Glomerular visceral epithelial cell (primary cell): ENCODE results near the gene ASB1.
A peak's percentile ranks its signal among the peaks of the same experiment; 100 is the strongest.

Experiments
- DNase-seq: peaks from one replicate; pipeline ENCODE4 v3.0.0-alpha.2; 2016; ENCODE audit errors: extremely low spot score

Gene ASB1

GRCh38 chr2:238426568-238427434, at the start of gene ASB1:
ASB1 (plus strand) TSS chr2:238426927; CDS start chr2:238427071, 144 bp downstream.
- peak; percentile 86 for DNase-seq

DNA sequence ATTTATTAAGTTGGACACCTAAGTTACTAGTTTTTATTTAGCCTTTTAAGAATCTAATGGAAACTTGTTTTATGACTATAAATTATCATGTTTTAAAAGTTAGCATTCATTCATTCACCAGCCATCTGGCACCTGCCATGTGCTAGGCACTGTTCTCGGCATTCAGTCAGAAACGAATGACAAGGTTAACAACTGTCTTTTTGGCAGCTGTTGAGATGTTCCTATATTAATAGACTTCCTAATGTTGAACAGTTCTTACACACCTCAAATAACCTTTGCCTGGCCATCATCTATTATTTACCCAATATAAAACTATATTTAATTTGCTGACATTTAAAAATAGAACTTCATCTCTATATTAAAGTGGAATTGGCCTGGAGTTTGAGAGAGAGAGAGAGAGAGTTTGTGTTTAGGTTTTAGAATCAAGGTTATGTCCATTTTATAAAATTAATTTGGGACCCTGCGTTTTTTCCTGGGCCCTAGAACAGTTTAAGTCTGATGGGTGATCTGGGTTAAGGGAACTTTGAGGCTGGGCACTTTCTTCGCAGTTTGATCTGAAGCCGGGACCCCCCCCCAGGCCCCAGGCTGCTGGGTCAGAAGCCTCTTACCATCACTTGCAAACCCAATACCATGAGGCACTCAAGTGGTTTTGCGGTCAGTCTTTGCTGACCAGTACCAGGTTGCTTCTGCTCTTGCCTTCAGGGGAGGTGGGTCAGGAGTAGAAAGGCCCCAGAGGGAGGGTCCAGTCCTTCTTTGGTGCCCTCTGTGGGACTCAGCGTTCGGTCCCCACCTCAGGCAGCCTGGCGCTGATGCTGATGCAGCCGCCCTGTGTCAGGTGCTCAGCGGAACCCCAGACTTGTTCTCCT, 48.3 kb upstream of the ASB1 start:
- no peak for DNase-seq

DNA sequence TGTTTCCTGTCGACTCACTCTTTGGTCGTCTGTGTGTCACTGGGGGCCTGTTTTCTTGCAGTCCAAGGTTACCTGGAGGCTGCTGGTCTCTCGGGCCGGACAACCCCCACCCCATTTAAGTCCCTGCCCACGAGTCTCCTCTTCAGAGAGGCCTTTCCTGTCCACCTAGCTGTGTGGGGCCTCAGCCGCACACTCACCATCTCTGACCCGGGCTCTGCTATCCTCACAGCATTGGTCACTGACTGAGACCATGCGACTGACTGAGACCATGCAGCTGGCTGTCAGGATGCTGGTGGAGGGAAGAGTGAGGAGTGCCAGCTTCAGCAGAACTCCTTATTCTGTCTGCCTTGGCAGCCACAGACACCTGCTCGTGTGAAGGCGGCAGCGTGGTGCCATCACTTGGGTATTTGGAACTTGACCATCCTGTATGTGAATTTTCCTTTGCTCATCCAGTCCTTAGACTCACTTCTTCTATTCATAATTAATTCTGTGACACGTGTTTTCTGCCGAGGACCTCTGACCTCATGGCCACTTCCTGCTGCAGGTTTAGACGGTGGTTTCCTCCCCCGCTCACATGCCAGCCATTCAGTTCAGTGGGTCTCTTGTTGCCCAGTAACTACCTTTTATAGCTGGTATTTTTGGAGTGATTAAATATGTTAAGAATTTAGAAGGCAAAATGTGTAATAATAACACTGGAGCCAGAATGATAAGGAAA, 47.5 kb upstream of the ASB1 start:
- DNase-seq = peak; percentile 88

DNA sequence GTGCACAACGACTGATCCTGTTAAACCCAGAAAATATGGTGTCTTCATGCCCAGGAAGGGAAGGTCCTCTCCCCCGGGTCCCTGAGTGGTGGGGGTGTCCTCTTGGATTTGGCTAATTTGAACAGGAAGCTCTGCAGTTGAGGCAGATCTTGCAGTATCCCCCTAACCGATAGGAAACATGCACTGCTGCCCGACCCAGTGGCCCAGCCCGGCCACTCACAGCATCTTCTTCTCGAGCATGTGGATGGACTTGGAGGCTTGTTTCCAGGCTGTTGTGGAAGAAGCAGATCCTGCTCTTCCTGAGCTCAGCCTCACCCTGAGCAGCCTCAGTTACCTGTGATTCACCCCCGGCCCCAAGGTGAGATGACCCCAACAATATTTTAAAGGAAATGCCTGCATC, 46.4 kb upstream of the ASB1 start:
- DNase-seq = no peak

DNA sequence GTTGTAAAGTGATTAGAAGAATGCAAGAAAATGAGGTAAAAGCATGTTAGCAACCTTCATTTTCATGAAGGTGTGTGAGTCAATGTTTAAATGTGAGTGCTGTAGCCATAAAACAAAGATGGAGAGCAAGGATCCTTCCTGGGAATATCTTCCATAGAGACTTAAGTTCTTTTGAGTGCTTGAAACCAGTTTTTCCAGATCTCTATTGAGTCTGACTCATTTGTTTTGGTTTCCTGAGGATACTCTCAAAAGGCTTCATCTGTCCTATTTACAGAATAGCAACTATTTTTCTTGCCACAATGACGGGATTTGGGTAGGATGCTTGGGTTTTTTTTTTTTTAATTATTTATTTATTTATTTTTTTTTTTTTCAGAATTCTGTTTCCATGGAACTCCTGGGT, 45.9 kb upstream of the ASB1 start:
- DNase-seq = no peak

DNA sequence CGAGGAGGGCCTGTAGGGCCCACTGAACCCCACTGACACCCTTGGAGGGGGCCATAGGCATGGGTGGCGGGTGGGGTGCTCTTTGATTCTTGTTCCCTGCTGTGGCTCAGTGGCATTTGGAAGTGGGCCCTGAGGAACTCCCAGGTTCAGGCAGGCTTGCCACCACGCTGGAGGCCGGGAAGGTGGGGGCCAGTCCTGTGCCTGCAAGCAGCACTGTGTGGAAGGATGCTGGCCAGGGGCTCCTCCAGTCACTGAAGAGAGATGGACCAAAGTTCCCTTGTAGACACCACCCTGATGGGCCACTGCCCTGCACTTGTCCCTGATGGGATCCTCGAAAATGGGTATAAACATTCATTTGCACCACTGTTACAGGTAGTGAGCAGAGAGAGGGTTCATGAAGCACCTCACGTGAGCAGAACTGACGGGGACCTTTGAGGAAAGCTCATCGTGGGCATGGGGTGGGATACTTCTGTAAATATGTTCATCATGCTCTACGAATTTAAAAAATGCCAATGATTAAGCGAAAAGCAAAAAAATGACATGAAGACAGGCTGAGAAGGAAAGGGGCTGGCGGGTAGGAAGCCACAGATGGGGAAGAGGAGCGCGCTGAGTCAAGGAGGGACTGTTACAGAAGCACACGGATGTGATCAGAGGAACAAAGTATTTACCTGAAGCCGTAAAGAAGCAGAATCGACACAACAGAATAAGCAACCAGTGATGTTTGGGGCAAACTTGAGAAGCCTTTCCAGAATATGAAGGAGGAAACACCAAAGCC, 45.2 kb upstream of the ASB1 start:
- no peak for DNase-seq

- no peak for DNase-seq
Measured at GRCh38 chr2:238382381-238382781, 44.3 kb upstream of the ASB1 start.

DNA sequence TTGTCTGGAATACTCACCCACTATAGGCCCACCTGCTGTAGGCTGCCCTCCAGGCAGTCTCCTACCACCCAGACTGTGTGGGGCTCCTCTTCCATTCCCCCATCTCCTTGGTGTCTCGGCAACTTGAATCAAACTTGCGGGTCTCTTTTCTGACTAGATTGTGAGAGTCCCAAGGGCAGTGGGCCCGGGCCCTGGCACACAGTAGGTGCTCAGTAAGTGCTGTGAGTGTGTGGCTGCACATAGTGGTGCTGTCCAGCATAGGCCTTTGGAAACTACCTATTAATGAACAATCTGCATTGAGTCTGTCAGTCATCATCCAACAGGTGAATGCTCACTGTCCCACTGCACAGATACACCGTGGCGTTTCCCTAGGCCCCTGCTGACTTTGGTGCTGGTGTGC, 43.6 kb upstream of the ASB1 start:
- no peak for DNase-seq

DNA sequence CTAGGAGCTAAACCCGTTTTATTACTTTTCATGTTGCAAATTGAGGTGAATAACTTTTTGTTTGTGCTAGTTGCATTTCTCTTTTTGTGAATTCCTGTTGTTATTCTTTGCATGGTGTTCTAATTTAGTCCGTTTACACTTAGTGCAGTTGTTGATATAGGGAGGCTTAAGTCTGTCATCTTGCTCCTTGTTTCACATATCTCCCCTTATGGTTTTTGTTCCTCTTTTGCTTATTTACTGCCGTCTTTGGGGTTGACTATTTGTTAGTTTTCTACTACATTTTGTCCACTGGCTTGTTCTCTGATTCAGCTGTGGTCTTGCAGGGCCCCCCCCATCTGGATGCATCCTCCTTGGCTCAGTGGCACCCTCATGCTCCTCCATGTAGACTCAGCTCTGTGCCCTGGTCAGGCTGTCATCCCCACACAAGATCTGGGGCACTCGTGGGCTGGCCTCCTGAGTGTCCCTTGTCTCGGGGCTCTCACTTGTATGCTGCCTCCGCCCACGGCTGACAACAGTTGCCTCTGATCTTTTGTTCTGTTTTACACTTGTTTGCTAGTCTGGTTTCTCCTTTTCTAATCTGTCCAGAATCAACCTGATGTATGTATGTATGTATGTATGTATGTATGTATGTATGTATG, 42.9 kb upstream of the ASB1 start:
- no peak for DNase-seq

DNA sequence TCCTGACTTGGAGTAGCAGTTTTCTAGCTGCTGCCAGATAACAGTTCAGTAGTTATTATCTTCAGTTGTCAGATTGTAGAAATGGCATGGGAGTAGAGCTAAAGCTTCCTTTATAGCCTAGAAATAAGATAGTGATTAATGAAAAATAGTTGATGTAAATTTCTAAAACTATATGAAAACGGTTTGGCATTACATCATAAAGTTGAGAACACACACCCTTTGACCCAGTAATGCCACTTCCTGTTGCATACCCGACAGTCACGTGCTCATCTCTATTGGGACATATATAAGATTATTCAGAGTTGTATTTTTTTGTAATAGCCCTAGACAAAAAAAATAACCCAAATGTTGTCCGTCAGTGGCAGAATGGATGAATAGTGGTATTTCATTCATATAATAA, 39.4 kb upstream of the ASB1 start:
- no peak for DNase-seq

- no peak for DNase-seq
Measured at GRCh38 chr2:238388794-238389193, 37.9 kb upstream of the ASB1 start.

- no peak for DNase-seq
Measured at GRCh38 chr2:238389988-238390589, 36.6 kb upstream of the ASB1 start.

DNA sequence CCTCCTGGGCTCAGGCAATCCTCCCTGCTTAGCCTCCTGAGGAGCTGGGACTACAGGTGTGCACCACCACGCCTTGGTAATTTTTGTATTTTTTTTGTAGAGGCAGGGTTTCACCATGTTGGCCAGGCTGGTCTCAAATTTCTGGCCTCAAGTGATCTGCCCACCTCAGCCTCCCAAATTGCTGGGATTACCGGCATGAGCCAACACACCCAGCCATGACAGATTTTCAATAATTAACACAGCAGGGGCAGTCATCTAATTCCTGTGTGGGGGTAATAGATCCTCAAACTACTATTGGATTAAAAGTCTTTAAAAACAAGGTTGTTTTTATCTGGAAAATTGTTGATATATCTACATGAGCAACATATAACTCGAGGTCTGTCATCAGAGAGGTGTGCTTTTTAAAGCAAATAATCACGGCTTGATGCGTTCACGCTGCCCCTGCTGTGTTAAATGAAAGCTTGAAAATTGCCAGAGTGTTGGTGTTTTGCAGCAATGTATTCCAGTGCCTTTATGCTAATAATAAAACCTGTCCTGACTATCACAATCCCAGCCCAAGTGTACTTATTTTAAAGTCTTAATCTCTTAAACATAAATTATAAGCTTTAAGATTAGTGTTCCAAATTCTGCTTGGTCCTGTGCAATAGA, 35.6 kb upstream of the ASB1 start:
- no peak for DNase-seq

DNA sequence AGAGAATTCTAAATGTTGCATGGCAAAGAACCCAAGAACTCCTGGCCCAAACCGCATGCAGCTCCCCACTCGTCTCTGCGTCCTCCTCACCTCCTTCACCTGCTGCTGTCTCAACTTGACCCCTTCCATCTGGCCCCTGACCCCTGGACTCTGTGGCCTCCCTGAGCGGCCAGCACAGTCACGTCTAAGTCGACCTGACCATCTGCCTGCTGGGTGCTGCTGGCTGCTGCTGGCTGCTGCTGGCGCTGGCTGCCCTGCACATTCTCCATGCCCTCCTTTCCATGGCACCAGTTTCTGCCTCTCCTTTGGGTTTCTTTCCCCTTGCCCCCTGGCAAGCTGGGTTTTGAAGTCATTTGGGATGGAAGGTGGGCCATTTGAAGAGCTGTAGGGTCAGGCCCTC, 30.1 kb upstream of the ASB1 start:
- DNase-seq = no peak

GRCh38 chr2:238397356-238397755, 29.4 kb upstream of the ASB1 start:
- no peak for DNase-seq

DNA sequence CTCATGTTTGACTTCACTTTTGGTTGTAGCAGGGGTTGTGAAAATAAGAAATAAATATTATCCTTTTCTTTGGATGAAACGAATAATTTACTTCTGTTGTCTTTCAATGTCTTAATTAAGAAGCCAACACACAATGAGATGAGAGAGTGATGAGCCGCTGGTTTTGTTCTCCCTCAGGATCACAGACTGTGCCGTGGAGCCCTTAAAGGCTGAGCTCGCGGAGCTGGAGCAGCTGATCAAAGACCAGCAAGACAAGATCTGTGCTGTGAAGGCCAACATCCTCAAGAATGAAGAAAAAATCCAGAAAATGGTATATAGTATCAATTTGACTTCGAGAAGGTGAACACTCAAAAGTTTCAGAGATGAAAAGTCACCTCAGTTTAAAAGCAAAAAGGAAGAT, 28.1 kb upstream of the ASB1 start:
- DNase-seq = no peak

- no peak for DNase-seq
Measured at GRCh38 chr2:238399094-238399493, 27.6 kb upstream of the ASB1 start.

DNA sequence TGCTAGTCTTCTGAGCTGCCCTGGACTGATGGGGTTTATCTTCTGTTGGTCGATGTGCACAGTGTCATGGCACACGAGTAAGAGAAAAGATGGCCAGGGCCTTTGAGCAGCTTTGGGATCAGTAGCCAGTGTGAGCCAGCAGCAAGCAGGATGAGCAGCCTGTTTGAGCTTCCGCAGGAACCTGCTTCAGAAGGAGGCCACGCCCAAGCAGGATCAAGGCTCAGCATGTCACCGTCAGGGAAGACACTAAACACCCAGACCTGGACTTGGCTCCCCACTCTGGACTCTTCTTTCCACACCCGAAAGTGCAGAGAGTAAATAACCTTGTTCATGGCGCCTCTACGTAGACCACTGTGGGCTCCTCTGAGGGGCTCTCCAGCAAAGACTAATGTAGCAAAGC, 25.2 kb upstream of the ASB1 start:
- no peak for DNase-seq

DNA sequence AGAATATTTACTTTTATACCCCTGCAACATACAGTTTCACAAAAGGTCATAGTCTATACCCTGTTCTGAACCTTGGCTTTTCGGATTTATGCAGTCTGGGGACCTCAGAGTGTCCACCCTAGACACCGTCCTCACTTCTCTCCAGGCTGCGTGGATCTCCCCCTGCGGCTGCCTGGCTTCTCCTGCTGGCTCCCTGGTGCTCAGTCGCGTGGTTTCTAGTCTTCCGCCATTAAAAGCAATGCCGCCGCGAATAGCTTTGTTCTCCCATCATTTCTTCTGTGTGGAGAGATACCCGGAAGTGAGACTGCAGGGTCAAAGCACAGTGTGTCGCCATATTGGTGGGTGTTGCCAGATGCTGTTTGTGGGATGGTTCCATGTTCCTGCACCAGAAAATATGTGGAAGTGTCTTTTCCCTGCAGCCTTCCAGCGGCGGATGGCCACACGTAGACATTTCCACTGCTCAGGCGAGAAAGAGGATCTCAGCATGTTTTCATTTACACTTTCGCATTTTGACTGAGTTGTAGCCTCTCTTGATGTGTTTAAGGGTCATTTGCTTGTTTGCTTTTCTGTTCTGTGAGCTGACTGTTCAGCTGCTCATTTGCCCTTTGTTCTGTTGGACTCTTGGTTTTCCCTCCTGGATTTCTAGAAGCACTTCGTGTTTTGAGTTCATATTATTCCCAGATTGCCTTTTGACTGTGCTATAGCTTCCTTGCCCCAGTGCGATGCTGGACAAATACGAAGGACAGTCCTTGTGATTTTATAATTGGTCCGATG, 22.9 kb upstream of the ASB1 start:
- DNase-seq = no peak
